CD4-positive, alpha-beta T cell (primary cell): ENCODE measurements around the gene QSER1. TPM values are rescaled to one million over a fixed set of nuclear protein-coding genes. Genes with fewer than 3 reads are reported as not detected.

Source experiments
- ATAC-seq: fragments of 200-7000 bp; cut with Tn5 transposase; one replicate; pipeline ENCODE4 v1.10.0; 2022; ENCODE audit warnings: mild to moderate bottlenecking; ENCODE audit not compliant: poor library complexity
- CTCF ChIA-PET: fragments of 350-600 bp; sonication (Branson Sonifier 250); formaldehyde crosslinking; loops from one replicate; lab custom pipeline; 2021; ENCODE audit warnings: antibody characterized with exemption, inconsistent platforms; lab: Charles Lee
- POLR2A ChIA-PET: fragments of 350-600 bp; sonication (Branson Sonifier 250); formaldehyde crosslinking; loops from one replicate; lab custom pipeline; 2021; ENCODE audit warnings: antibody characterized with exemption, inconsistent platforms; lab: Charles Lee
- DNase-seq, 14 experiments: peaks; one replicate each; pipeline ENCODE4 v3.0.0-alpha.2; 2013 to 2020; ENCODE audit warnings: mixed read lengths in 2 of 14
- H3K27ac ChIP-seq, 2 donors: one replicate each; pipeline versions ENCODE4 v1.5.1 to v1.7.0; 2013; ENCODE audit warnings: low read length in 2 of 2, low read depth in 1 of 2, mild to moderate bottlenecking in 1 of 2
- H3K27me3 ChIP-seq, 2 experiments: 1 replicate in 1 of 2; 2 replicates in 1 of 2; pipeline versions ENCODE4 v1.6.1 to v1.7.0; 2013; ENCODE audit warnings: low read length in 2 of 2, control low read depth in 1 of 2, mild to moderate bottlenecking in 1 of 2, moderate library complexity in 1 of 2; ENCODE audit not compliant: insufficient read depth in 2 of 2, control insufficient read depth in 1 of 2
- H3K36me3 ChIP-seq: one replicate; pipeline ENCODE4 v1.6.1; 2013; ENCODE audit warnings: low read length, control low read depth; ENCODE audit not compliant: insufficient read depth
- H3K4me1 ChIP-seq: one replicate; pipeline ENCODE4 v1.6.1; 2013; ENCODE audit warnings: low read length, control low read depth; ENCODE audit not compliant: insufficient read depth
- H3K4me3 ChIP-seq: one replicate; pipeline ENCODE4 v1.5.1; 2013; ENCODE audit warnings: mild to moderate bottlenecking, low read length, moderate library complexity
- H3K9me3 ChIP-seq, 2 experiments: 1 replicate in 1 of 2; 2 replicates in 1 of 2; pipeline versions ENCODE4 v1.6.1 to v1.7.0; 2013; ENCODE audit warnings: low read length in 2 of 2, mild to moderate bottlenecking in 2 of 2, control low read depth in 1 of 2, moderate library complexity in 1 of 2; ENCODE audit not compliant: control insufficient read depth in 1 of 2, insufficient read depth in 1 of 2
- H3K27ac Mint-ChIP-seq: one replicate; pipeline ENCODE4 v1.8.0; 2020; ENCODE audit warnings: mixed read lengths
- H3K27me3 Mint-ChIP-seq: one replicate; pipeline ENCODE4 v1.8.0; 2021; ENCODE audit warnings: mixed read lengths
- H3K36me3 Mint-ChIP-seq: one replicate; pipeline ENCODE4 v1.8.0; 2021; ENCODE audit warnings: low read depth, mixed read lengths
- H3K4me1 Mint-ChIP-seq: one replicate; pipeline ENCODE4 v1.8.0; 2021; ENCODE audit warnings: low read depth, mixed read lengths
- H3K4me3 Mint-ChIP-seq: one replicate; pipeline ENCODE4 v1.8.0; 2020; ENCODE audit warnings: mild to moderate bottlenecking, mixed read lengths
- H3K9me3 Mint-ChIP-seq: one replicate; pipeline ENCODE4 v1.8.0; 2020; ENCODE audit warnings: mixed read lengths
- intact Hi-C, 2 experiments: fragments of 100-400 bp; cut with DNase I in 1 of 2; cut with micrococcal nuclease in 1 of 2; formaldehyde crosslinking; loops; one replicate each; pipeline versions ENCODE4 v1.15.1 to v1.9.0; 2023 to 2025; cut with DNase I, micrococcal nuclease
- total RNA-seq, 174 experiments: library from RNA in 2 of 174; stranded (reverse) in 2 of 174; gene quantifications; one replicate each; pipeline ENCODE4 v1.2.3 and lab custom pipeline; 2021 to 2026
- TF ChIP-seq, protein P1 (sequence below): fragments of 200-600 bp; IDR thresholded peaks from one replicate; pipeline ENCODE4 v1.8.0; 2022; ENCODE audit warnings: antibody characterized with exemption, mild to moderate bottlenecking

The QSER1 gene
- total RNA-seq, 2 experiments from 2014 or later: 9.0 to 10.1 TPM

DNA sequence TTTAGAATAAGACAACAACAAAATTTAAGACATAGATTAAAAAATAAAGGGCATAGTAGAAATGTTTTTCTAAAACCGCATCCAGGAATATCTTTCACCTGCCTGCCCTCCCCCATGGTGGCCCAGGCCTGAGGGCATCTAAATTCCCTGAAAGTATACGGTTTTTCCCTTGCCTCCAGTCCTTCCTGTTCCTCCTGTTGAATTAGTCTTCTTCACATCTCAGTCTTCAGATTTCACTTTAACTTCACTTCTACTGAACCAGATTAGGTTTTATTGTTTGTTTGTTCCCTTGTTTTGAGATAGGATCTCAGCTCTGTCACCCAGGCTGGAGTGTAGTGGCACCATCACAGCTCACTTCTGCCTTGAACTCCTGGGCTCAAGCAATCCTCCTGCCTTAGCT lies 90.0 kb downstream of the QSER1 start:
- intact Hi-C loops: no loop called here
- H3K4me1 Mint-ChIP-seq: no peaks in the 10 kb centered on the region
- no peaks in the 10 kb centered on the region for H3K27me3 Mint-ChIP-seq
- no peak overlapping the region for H3K4me3 Mint-ChIP-seq
- Histone ChIP-seq H3K27ac (no peak overlapping the region), H3K36me3 (no peaks in the 10 kb centered on the region), H3K9me3 (no peaks in the 10 kb centered on the region), H3K27me3 (no peaks in the 10 kb centered on the region), H3K4me3 (no peak overlapping the region), H3K4me1 (no peaks in the 10 kb centered on the region)
- H3K27ac Mint-ChIP-seq: no peak overlapping the region
- H3K9me3 Mint-ChIP-seq: no peaks in the 10 kb centered on the region
- ChIA-PET POLR2A (no interaction called here), CTCF (no interaction called here)
- ATAC-seq: no peak
- TF ChIP-seq, protein P1, sequence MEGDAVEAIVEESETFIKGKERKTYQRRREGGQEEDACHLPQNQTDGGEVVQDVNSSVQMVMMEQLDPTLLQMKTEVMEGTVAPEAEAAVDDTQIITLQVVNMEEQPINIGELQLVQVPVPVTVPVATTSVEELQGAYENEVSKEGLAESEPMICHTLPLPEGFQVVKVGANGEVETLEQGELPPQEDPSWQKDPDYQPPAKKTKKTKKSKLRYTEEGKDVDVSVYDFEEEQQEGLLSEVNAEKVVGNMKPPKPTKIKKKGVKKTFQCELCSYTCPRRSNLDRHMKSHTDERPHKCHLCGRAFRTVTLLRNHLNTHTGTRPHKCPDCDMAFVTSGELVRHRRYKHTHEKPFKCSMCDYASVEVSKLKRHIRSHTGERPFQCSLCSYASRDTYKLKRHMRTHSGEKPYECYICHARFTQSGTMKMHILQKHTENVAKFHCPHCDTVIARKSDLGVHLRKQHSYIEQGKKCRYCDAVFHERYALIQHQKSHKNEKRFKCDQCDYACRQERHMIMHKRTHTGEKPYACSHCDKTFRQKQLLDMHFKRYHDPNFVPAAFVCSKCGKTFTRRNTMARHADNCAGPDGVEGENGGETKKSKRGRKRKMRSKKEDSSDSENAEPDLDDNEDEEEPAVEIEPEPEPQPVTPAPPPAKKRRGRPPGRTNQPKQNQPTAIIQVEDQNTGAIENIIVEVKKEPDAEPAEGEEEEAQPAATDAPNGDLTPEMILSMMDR: no peak
- peaks cover 13% of the 10 kb centered on the region for H3K36me3 Mint-ChIP-seq
- DNase-seq: no peak

DNA sequence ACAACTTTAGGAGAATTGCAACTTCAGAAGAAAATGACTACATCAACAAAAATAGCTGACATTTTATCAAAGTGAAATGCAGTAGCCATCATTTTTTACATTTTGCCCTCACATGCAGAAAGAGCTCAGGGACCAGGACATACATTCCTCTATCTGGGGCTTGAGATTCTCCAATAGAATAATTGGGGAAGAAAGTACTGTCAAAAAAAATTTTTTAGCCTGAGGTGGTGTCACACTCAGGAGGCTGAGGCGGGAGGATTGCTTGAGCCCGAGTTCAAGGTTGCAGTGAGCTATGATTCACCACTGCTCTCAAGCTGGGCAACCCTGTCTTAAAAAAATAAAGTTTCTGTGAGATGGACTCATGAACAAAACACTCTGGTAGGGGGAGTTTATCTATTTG lies 90.9 kb downstream of the QSER1 start:
- no peak overlapping the region for H3K27ac Mint-ChIP-seq
- Histone ChIP-seq H3K27me3 (no peaks in the 10 kb centered on the region), H3K4me3 (no peak overlapping the region), H3K36me3 (no peaks in the 10 kb centered on the region), H3K27ac (no peak overlapping the region), H3K9me3 (no peaks in the 10 kb centered on the region), H3K4me1 (no peaks in the 10 kb centered on the region)
- no peak overlapping the region for H3K4me3 Mint-ChIP-seq
- ChIA-PET CTCF (interaction anchor here (1.1 kb wide), 1 partner anchor 9 kb away, joined by 3 read pairs; no protein-coding TSS in a partner anchor), POLR2A (no interaction called here)
- ATAC-seq: no peak
- intact Hi-C loops: no loop called here
- DNase-seq: no peak
- H3K27me3 Mint-ChIP-seq: no peaks in the 10 kb centered on the region
- peaks cover 4% of the 10 kb centered on the region for H3K36me3 Mint-ChIP-seq
- no peaks in the 10 kb centered on the region for H3K9me3 Mint-ChIP-seq
- no peaks in the 10 kb centered on the region for H3K4me1 Mint-ChIP-seq
- TF ChIP-seq, protein P1: no peak

DNA sequence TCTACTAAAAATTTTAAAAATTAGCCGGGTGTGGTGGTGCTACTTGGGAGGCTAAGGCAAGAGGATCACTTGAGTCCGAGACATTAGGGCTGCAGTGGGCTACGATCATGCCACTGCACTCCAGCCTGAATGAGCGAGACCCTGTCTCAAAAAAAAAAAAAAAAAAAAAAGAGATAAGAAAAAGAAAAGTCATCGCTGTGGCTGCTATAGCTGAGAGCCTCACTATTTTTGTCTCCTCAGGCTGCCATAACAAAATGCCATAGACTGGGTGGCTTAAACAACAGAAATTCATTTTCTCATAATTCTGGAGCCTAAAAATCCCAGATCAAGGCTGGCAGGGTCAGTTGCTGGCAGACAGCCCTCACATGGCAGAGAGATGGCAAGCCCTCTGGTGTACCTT lies 93.0 kb downstream of the QSER1 start:
- CTCF ChIA-PET: no interaction called here
- no peak overlapping the region for H3K27ac Mint-ChIP-seq
- intact Hi-C loops: no loop called here

More for the DNA sequence above, 93.0 kb downstream of the QSER1 start:
- Histone ChIP-seq H3K27me3 (no peaks in the 10 kb centered on the region), H3K27ac (no peak overlapping the region), H3K9me3 (no peaks in the 10 kb centered on the region), H3K4me1 (no peaks in the 10 kb centered on the region), H3K4me3 (no peak overlapping the region), H3K36me3 (no peaks in the 10 kb centered on the region)
- no peak for ATAC-seq
- H3K4me1 Mint-ChIP-seq: no peaks in the 10 kb centered on the region
- no peaks in the 10 kb centered on the region for H3K27me3 Mint-ChIP-seq
- H3K9me3 Mint-ChIP-seq: no peaks in the 10 kb centered on the region
- TF ChIP-seq, protein P1: no peak
- POLR2A ChIA-PET: no interaction called here
- no peak for DNase-seq
- no peaks in the 10 kb centered on the region for H3K36me3 Mint-ChIP-seq
- no peak overlapping the region for H3K4me3 Mint-ChIP-seq
